ENCODE results near the gene SERPINA1. TPM values are rescaled to one million over a fixed set of nuclear protein-coding genes. Genes with fewer than 3 reads are reported as not detected.

Gene SERPINA1
- total RNA-seq, 1 donor from 2014 or later, result 6.1 TPM

DNA sequence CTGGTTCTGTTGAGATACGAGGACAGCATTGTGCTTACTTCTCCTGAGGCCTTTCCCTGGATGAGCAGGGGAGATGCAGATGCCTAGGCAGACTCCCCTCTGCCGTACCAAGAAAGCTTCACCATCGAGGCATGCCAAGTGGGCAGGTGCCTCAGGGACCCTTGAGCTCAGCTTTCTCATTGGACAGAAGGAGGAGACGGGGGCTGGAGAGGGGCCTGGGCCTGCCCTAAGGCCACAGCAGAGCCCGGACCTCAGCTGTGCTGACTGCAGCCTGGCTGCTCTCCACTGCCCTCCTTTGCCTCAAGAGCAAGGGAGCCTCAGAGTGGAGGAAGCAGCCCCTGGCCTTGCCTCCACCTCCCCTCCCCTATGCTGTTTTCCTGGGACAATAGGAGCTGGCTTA is 23.4 kb downstream of the SERPINA1 start:
- no peaks in the 10 kb centered on the region for H3K9me3 ChIP-seq
- no peak overlapping the region for H3K4me3 ChIP-seq
- no peaks in the 10 kb centered on the region for H3K36me3 ChIP-seq
- DNase-seq (ENCODE audit: extremely low spot score in 2 of 2), result no peak
- no peaks in the 10 kb centered on the region for H3K27me3 ChIP-seq
- H3K4me1 ChIP-seq, result no peaks in the 10 kb centered on the region
- intact Hi-C loops (cut with DNase I), result no loop called here
- H3K27ac ChIP-seq, result no peak overlapping the region
- TF ChIP-seq POLR2A (IDR thresholded peaks at IDR 0.05) (no peak), POLR2AphosphoS5 (IDR thresholded peaks at IDR 0.05; ENCODE audit: insufficient read depth in 1 of 2, low read depth in 1 of 2) (no peak)
- TF ChIP-seq, protein P1, sequence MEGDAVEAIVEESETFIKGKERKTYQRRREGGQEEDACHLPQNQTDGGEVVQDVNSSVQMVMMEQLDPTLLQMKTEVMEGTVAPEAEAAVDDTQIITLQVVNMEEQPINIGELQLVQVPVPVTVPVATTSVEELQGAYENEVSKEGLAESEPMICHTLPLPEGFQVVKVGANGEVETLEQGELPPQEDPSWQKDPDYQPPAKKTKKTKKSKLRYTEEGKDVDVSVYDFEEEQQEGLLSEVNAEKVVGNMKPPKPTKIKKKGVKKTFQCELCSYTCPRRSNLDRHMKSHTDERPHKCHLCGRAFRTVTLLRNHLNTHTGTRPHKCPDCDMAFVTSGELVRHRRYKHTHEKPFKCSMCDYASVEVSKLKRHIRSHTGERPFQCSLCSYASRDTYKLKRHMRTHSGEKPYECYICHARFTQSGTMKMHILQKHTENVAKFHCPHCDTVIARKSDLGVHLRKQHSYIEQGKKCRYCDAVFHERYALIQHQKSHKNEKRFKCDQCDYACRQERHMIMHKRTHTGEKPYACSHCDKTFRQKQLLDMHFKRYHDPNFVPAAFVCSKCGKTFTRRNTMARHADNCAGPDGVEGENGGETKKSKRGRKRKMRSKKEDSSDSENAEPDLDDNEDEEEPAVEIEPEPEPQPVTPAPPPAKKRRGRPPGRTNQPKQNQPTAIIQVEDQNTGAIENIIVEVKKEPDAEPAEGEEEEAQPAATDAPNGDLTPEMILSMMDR (IDR thresholded peaks at IDR 0.05), result no peak

DNA sequence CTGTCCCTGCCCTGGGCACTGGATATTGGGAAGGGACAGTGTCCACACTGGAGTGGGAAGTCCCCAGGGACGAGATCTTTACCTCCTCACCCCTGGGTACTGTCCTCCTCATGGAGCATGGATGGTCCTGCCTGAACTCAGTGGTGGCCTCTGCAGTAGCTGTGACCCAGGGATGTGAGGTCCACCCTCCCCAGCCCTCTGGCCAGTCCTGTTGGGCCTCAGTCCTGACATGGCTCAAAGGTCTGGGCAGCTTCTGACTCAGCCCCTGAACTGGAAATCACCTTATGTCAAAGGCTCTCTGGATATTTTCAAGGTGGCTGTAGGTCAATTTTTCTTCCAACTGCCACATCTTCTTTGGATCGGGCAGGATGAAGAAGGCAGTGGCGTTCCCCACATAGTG is 24.4 kb downstream of the SERPINA1 start:
- DNase-seq (ENCODE audit: extremely low spot score in 2 of 2), result no peak
- TF ChIP-seq POLR2A (IDR thresholded peaks at IDR 0.05) (no peak), POLR2AphosphoS5 (IDR thresholded peaks at IDR 0.05; ENCODE audit: insufficient read depth in 1 of 2, low read depth in 1 of 2) (no peak)
- TF ChIP-seq, protein P1 (IDR thresholded peaks at IDR 0.05), result no peak
- Histone ChIP-seq H3K27ac (no peak overlapping the region), H3K9me3 (no peaks in the 10 kb centered on the region), H3K27me3 (no peaks in the 10 kb centered on the region), H3K4me1 (no peaks in the 10 kb centered on the region), H3K4me3 (no peak overlapping the region), H3K36me3 (no peaks in the 10 kb centered on the region)
- intact Hi-C loops (cut with DNase I), result no loop called here

- Histone ChIP-seq H3K27ac (no peak overlapping the region), H3K9me3 (no peaks in the 10 kb centered on the region), H3K36me3 (no peaks in the 10 kb centered on the region), H3K4me3 (no peak overlapping the region), H3K27me3 (no peaks in the 10 kb centered on the region), H3K4me1 (no peaks in the 10 kb centered on the region)
- intact Hi-C loops (cut with DNase I), result no loop called here
- DNase-seq (ENCODE audit: extremely low spot score in 2 of 2), result no peak
- no peak for TF ChIP-seq POLR2A (IDR thresholded peaks at IDR 0.05)
- TF ChIP-seq POLR2AphosphoS5 (IDR thresholded peaks at IDR 0.05; ENCODE audit: insufficient read depth in 1 of 2, low read depth in 1 of 2), result no peak
- TF ChIP-seq, protein P1 (IDR thresholded peaks at IDR 0.05), result no peak
Measured at GRCh38 chr14:94363151-94363624, 25.2 kb downstream of the SERPINA1 start.

GRCh38 chr14:94362614-94363133 is 25.7 kb downstream of the SERPINA1 start:
- Histone ChIP-seq H3K4me1 (no peaks in the 10 kb centered on the region), H3K36me3 (no peaks in the 10 kb centered on the region), H3K9me3 (no peaks in the 10 kb centered on the region), H3K27ac (no peak overlapping the region), H3K4me3 (no peak overlapping the region), H3K27me3 (no peaks in the 10 kb centered on the region)
- no peak for DNase-seq (ENCODE audit: extremely low spot score in 2 of 2)
- intact Hi-C loops (cut with DNase I), result no loop called here
- TF ChIP-seq POLR2AphosphoS5 (IDR thresholded peaks at IDR 0.05; ENCODE audit: insufficient read depth in 1 of 2, low read depth in 1 of 2) (no peak), POLR2A (IDR thresholded peaks at IDR 0.05) (no peak)
- TF ChIP-seq, protein P1 (IDR thresholded peaks at IDR 0.05), result no peak

GRCh38 chr14:94361682-94362081 is 26.7 kb downstream of the SERPINA1 start:
- intact Hi-C loops (cut with DNase I), result no loop called here
- Histone ChIP-seq H3K4me1 (no peaks in the 10 kb centered on the region), H3K4me3 (no peak overlapping the region), H3K27ac (no peak overlapping the region), H3K27me3 (no peaks in the 10 kb centered on the region), H3K36me3 (no peaks in the 10 kb centered on the region), H3K9me3 (no peaks in the 10 kb centered on the region)
- peak in 1 of 2 donors; percentile 64 for DNase-seq (ENCODE audit: extremely low spot score in 2 of 2)
- TF ChIP-seq POLR2A (IDR thresholded peaks at IDR 0.05), result no peak
- no peak for TF ChIP-seq POLR2AphosphoS5 (IDR thresholded peaks at IDR 0.05; ENCODE audit: insufficient read depth in 1 of 2, low read depth in 1 of 2)
- TF ChIP-seq, protein P1 (IDR thresholded peaks at IDR 0.05), result no peak

Data from vagina (tissue), 2 donors.